Measurements from ENCODE around the gene STAM. TPM values are rescaled to one million over a fixed set of nuclear protein-coding genes. Genes with fewer than 3 reads are reported as not detected.
A peak's percentile ranks its signal among the peaks of the same experiment; 100 is the strongest.

Gene STAM
- total and polyA plus RNA-seq, 10 of the 15 experiments (the other 5 are each of a cell fraction or from before 2014, with no cell fraction given): 8.8 to 15.9 (median 14.4) TPM

GRCh38 chr10:17655567-17656146 is 11.7 kb downstream of the STAM start (continued):
- TF ChIP-seq NFXL1 (IDR thresholded peaks at IDR 0.05; ENCODE audit: borderline replicate concordance) (no peak), BCL3 (IDR thresholded peaks at IDR 0.05; ENCODE audit: borderline replicate concordance, insufficient read depth, low read depth, low read length, poor library complexity, severe bottlenecking) (no peak), ETV6 (conservative IDR thresholded peaks at IDR 0.05 in 1 of 2, IDR thresholded peaks at IDR 0.05 in 1 of 2; ENCODE audit: borderline replicate concordance in 1 of 2, low read depth in 1 of 2) (peak in 1 of 2 experiments; percentile 95; a peak in 2 of 4 replicates), MTA3 (IDR thresholded peaks at IDR 0.05; ENCODE audit: borderline replicate concordance, low read length) (peak; percentile 59; the same call in 1 of the 2 replicates), CBX3 (IDR thresholded peaks at IDR 0.05; ENCODE audit: borderline replicate concordance, low read depth) (no peak), SP1 (IDR thresholded peaks at IDR 0.05; ENCODE audit: low read depth, low read length) (no peak), CREB1 (IDR thresholded peaks at IDR 0.05; ENCODE audit: low read depth) (peak; percentile 61; the same call in 1 of the 2 replicates), NKRF (conservative IDR thresholded peaks at IDR 0.05) (no peak), REST (IDR thresholded peaks at IDR 0.05; ENCODE audit: low read depth, low read length) (no peak), ZBTB40 (IDR thresholded peaks at IDR 0.05; ENCODE audit: borderline replicate concordance) (no peak), IKZF2 (IDR thresholded peaks at IDR 0.05) (peak in 1 of 2 experiments; percentile 55; a peak in 1 of 4 replicates), NR2C2 (IDR thresholded peaks at IDR 0.05; ENCODE audit: borderline replicate concordance, control insufficient read depth, insufficient read length, low read depth) (no peak), HDAC2 (IDR thresholded peaks at IDR 0.05) (no peak), RUNX3 (IDR thresholded peaks at IDR 0.05; ENCODE audit: low read length) (peak; percentile 81)
- TF ChIP-seq, protein P1, sequence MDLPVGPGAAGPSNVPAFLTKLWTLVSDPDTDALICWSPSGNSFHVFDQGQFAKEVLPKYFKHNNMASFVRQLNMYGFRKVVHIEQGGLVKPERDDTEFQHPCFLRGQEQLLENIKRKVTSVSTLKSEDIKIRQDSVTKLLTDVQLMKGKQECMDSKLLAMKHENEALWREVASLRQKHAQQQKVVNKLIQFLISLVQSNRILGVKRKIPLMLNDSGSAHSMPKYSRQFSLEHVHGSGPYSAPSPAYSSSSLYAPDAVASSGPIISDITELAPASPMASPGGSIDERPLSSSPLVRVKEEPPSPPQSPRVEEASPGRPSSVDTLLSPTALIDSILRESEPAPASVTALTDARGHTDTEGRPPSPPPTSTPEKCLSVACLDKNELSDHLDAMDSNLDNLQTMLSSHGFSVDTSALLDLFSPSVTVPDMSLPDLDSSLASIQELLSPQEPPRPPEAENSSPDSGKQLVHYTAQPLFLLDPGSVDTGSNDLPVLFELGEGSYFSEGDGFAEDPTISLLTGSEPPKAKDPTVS (IDR thresholded peaks at IDR 0.05; ENCODE audit: low read depth, low read length): no peak
